Fibroblast of upper back skin (primary cell): ENCODE results near the gene CACNA1H.

Experiments
- DNase-seq: peaks from one replicate; pipeline ENCODE4 v3.0.0-alpha.2; 2013

CACNA1H gene

DNA sequence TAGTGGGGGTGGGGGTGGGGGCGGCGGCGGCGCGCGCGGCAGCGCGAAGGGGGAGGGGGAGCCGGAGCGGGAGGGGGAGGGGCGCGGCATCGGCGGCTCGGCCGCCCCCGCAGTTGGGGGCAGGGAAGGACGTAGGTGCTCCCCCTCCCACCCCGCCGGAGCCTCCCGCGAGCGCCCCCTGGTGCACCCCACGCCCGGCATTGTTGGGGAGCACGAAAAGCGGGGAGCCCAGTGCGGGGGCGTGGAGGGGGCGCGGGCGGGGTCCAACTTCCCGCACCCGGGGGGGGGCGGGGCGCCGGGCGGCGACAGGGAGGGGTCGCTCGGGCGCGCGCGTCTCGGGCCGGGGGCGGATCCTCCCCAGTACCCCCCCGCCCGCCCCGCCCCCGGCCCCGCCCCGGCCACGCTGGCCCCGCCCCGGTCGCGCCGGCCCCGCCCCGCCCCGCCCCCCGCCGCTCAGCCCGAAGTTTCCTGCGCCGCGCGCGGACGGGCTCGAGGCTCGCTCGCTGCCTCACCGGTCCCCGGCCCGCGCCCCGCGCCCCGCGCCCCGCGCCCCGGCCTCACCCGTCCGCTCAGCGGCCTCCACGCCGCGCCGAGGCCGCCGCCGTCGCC, at the start of gene CACNA1H:
Gene CACNA1H, plus strand, starts transcription at position 456 of the 609 bp plus-strand sequence. CDS start 632 bp downstream, outside the sequence.
- DNase-seq = no peak

DNA sequence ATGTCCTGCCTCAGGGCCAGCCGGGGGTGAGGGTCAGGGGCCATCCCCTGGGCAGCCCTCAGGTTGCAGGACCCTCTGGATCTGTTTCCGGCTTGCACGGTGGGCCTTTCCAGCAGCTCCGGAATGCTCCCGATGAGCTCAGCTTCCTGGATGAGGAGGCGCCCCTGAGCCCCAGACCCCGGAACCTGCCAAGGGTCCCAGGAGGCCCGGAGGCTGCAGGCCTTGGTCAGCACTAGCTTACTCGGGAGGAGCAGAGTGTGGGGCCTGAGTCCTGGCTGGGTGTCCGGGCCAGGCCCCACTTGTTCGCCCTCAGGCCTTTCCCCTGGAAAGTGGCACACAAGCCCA, 49.3 kb upstream of the CACNA1H start:
- no peak for DNase-seq

DNA sequence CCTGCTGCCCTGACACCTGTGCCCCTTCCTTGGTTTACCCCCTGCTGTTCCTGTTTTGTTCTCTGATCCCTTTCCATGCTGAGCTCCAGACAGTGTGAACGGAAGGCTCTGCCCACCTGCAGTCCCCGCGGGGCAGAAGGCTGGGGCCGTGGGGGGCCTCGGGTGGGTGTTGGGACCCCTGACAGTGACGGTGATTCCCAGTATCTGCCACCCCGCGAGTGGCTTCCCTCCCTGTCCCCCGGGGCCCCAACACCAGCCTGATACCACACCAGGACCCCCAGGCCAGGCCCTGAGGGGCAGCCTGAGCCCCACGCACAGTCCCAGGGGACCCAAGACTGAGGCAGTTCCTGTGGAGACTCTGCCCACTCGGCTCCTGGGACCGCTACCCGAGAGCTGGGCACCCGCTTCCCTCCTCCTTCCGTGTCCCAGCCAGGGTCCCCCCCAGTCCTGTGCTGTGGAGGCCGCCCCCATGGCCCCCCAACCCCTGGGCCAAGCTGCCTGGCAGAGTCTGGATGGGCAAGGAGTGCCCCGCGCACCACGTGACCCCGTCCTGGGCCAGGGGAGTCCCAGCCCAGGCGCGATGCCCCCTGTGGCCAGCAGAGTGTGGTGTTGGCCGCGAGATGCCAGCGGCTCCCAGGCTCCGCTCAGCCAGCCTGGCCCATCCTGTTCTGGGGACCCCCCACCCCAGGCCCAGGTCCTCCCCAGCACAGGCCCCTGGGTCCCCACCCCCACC, 46.9 kb upstream of the CACNA1H start:
- peak; percentile 37 for DNase-seq

DNA sequence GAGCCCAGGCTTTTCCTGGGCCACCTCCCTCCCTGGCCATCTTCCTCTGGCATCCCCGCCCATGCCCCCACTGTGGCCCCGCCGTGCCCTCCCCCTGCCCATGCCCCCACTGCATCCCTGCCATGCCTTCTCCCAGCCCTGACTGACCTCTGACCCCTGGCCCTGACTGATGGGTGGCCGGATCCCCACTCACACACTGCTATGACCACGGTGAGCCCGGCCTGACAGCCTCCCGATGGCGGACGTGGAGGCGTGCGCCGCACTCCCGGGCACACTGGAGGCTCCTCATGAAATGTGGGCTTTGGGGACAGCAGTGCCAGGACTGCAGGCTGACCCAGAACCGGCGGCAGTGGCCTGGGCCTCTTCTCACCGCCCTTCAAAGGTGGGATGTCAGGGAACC, 46.2 kb upstream of the CACNA1H start:
- DNase-seq = no peak

DNA sequence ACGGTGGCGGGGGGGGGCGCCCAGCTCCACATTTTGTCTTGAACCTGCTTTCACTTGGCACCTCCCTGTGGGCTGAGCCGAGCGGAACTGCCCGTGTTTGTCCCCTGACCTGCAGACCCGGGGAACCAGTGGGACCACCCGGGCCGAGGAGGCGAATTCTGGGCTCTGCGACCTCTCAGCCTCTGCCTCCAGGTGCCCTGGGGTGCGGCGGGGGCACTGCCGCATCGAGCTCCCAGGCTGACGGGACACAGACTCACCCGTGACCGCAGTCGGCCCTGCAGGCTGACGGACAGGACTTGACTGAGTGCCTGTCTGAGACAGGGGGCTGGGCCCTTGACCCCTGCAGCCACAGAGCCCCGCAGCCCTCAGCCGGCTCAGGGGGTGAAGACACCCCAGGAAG, 45.8 kb upstream of the CACNA1H start:
- DNase-seq = no peak

DNA sequence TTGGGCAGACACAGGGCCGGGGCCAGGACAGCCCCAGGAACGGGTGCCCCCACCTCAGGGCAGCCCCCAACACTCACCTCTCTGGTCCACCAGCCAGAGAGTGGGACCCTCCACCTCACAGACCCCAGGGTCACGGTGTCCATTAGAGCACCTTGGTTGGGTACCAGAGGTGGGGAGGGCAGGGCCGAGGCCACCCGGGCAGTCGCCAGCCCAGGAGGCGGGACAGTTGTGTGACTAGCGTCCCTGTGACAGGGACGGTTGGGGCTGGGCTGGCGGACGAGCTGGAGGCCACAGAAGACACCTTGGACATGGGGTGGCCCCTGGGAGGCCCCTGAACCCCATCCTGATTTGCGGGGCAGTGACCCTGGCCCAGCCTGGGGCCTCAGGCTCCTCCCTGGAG, 45.2 kb upstream of the CACNA1H start:
- no peak for DNase-seq

DNA sequence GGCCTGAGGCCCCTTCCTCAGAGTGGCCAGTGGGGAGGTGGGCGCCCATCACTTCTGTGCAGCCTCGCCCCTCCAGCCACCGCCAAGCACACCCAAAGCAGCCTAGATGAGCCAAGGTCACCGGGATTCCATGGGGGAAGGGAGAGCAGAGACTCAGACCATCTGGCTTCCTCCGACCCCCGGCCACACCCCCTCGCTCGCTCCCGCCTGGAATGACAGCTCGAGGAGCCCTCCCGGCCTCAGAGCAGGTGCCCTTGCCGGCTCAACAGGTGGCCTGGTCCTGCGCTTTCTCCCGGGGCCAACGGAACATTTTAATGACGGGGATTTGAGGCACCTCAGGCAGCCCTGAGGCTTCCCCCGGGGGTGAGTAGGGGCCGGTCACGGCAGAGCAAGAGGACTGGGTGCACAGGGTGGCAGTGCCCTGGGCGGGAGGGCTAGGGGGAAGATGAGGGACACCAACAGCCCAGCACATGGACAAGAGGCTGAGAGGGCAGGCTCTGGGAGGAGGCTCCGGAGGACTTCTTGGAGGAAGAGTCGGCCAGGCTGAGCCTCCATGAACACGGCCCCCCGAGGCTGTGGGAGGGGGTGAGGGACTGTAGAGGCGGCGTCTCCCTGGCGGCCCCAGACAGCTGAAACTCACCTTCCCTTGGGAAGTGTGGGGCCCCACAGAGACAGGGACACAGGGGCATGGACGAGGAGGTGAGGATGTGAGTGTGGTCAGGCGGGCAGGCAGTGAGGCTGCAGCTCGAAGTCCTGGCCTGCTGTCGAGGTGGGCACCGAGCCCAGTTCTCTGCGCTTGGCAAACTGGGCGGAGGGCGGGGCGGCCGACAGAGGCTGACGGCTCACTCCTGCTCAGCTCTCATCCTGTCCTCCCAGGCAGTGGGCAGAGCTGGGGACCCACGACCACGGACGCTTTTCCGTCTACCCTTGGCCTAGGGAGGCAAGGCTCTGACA, 44.3 kb upstream of the CACNA1H start:
- DNase-seq = no peak

DNA sequence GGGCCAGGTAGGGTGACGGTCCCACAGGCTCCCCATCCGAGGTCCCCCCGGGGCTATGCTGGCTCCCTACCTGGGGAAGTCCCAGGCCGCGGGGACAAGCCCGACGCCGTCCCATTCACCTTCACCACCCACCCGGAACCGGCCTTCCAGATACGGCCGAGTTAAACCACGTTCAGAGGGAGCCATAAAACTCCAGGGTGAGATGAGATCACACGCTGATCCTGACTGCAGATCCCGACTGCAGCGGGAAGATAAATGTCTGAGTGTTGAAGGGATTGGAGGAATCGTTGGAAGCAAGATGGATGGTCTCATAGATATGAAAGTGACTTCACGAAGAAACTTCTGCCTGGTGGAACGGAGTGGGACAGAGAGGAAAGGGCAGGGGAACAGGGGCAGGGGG, 43.3 kb upstream of the CACNA1H start:
- DNase-seq = no peak

DNA sequence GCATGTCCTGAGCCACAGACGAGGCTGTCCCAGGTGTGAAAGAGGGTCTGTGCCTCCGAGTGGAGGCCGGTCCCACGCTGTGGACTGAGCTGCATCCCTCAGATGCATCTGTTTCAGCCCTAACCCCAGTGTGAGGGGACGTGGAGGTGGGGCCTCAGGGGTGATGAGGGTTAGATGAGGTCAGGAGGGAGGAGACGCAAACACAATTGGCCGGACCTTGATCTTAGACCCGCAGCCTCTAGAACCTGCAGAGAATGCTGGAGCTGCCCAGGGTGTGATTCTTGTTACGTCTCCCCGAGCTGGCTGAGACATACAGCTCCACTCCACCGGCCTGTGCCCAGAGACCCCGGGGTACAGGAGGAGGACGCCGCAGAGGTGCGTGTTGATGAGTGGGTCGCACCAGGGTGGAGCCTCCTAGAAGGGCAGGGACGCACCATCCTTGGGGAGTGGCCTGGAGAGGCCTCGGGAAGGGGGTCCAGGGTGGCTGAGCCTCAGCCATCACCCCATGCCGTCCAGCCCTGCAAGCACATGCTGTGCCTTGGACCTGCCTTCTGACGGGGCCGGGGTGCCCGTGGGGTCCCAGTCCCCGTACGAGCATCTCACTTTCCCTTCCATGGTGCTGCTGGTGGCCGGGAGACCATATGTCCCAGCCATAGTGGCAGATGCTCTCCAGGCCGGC, 40.3 kb upstream of the CACNA1H start:
- DNase-seq = no peak

DNA sequence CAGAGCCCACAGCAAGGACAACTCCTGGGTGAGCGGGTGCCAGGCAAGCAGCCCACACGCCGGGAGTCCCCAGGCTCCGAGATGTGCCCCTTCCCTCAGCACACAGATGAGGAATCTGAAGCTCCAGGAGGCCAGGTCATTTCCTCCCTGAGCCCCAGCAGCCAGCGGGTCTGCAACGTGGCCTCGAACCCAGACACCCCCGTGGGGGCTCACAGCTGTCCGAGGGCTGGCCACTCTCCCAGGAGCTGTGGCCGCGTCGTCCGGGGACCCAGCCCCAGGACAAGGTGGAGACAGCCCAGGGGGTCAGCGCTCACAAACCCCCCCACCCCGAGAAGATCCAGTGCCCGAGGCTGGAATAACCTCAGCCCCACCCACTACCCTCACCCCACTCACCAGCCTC, 39.4 kb upstream of the CACNA1H start:
- DNase-seq = no peak

DNA sequence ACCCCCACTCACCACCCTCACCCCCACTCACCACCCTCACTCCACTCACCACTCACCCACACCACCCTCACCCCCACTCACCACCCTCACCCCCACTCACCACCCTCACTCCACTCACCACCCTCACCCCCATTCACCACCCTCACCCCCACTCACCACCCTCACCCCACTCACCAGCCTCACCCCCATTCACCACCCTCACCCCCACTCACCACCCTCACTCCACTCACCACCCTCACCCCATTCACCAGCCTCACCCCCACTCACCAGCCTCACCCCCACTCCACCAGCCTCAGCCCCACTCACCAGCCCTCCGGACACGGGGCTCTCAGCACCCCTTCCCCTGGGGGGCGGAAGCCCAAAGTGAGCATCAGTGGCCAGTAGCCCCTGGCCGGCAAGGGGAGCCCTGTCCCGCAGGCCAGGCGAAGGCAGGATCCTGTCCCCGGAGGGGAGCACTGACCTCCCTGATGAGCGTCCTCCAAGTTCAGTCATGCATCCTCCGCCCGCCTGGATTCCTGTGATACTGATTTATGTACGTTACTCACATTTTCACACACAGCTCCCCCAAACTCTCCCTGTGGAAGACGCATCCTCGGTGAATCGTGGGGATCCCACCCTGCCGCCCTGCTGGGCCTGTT, 38.9 kb upstream of the CACNA1H start:
- no peak for DNase-seq

DNA sequence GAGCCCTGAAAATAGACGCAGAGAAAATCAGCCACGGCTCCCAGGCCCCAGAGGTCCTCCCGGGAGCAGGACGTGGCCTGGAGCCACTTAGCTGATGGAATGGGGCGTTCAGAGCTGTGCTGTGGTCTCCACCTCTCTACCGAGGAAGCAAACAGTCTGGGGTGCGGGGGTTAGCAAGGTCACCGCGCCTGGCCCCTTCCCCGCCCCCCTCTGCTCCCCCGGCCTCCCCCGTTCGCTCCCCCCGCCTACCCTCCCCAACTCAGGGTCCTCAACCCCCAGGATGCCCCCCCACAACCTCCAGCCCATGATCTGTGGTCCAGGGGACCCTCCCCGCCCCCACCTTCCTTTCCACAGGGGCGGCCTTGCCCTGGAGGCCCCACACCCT, 36.2 kb upstream of the CACNA1H start:
- DNase-seq = no peak

DNA sequence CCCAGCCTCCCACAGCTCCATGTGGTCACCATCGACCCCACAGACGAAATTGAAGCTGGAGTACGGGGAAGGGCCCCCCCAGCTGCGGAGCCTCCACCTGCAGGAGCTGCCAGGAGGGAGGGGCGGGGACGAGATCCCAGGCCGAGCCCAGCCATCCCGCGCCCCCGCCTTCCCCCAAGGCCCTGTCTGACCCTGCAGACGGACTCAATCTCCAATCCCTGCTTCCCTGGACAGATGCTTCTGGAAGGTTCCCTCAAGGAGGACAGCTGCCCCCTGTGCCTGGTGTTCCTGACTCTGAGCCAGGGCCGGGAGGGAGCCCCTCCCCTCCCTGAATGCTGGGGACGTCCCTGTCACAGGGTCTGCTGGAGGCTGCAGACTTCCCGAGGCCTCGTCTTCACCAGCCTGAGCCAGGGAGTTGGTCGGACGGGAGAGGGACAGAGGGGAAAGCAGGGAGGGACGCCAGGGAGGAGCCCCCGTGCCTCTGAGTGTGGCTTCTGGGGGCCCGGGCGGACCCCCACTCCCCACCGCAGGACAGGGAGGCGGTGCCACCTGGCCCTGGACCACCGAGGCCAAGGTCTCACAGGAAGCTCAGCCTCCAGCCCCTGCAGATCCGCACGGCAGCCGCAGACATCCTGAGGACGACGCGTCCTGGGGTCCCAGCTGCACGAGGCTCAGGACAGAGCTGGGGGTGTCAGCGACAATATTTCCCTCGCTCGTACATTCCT, 35.6 kb upstream of the CACNA1H start:
- DNase-seq = no peak

DNA sequence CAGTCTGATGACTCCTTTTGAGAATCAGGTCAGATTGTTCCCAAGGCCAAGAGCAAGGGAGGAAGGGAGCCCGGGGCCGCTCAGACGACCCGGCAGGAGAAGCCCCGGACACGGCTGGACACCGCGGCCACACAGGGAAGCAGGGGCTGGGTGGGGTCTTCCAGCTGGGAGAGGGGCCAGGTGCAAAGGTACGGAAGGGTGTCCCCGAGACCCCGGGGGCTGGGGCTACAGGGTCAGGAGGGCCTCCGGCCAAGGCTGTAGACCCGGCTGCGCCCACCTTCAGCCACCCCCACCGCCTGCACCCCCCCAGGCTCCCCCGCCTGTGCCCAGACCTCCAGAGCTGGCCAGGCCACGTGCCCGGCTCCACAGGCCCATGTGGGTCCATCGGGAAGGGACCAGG, 35.0 kb upstream of the CACNA1H start:
- DNase-seq = no peak

DNA sequence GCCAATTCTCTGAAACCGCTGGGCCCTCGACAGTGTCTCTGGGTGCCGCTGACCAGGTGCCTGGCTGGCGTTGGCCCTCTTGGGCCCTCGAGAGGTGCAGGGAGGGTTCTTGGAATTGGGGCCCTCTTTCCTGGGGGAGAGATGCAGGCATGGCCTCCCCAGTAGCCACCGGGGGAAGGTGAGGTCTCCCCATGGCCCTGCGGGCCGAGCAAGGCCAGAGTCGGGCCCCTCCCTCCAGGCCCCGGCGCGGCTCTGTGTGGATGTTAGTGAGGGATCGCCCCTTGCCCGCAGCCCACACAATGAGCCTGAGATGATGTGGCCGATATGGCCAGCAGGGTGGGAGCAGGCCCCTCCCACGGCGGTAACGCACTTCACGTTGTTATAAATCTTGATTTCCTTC, 33.8 kb upstream of the CACNA1H start:
- DNase-seq = no peak

DNA sequence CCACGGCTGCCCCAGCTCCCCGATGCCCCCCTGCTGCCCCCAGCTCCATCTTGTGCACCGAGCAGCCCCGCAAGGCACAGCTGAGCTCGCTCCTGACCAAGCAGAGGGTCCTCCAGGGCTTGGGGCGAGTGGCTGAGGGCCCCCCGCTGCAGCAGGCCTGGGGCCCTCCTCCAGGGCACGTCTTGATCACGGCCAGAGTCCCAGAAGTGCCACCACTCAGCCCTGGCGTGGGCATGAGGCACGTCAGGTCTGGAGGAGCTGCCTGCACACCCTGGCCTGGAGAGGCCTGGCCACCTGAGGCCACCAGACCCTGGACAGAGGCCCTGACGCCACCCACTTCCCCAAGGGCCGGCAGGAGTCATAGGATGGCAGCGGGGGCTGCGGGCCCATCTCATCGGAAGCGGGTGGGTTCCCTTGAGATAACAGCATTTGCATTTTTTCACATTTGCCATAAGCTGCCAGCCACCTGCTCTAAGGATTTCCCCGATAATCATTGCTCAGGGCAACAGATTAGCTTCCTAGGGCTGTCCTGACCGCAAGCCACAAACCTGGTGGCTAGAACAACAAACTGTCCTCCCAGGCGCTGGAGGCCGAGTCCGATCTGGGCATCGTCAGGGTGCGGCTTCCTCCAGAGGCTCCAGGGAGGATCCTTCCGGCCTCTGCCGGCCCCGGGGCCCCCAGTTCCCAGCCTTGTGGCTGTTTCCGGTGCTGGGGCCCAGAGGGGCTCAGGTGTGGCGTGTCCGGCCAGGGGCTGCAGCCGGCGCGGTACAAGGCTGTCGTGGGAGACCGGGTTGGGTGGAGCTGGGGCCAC, 32.9 kb upstream of the CACNA1H start:
- DNase-seq = no peak

DNA sequence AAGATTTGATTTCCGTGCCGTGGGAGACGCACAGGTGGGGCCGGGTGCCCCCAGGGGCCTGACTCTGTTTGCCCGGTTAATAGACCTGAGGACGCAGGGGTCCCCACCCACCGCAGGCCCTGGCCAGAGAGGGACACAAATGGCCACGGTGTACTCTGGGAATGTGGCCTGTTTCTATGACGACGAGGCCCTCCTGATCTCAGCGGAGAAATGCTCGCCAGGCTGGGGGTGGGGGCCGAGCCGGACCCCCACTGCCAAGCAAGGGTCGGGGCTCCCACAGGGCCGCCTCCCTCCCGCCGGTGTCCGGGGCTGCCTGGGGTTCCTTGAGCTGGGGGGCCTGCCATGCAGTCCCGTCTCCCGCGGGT, 32.3 kb upstream of the CACNA1H start:
- no peak for DNase-seq

DNA sequence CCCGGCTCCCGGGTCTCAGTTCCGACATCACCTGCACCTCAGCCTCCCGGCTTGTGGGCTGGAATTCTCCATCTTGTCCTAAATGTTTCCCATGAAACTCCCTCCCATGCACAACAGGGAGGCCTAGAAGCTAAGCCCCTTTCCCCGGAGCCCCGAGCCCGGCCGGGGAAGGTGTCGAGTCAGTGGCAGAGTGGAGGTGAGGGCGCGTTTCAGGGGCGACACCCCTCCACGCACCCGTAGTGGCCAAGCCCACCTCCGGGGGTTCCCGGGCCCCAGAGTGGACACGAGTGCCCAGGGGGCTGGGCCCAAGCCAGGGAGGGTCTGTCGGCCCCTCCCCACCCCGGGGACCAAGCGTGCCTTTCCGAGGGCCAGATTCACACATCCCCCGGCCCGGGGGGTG, 31.9 kb upstream of the CACNA1H start:
- no peak for DNase-seq

DNA sequence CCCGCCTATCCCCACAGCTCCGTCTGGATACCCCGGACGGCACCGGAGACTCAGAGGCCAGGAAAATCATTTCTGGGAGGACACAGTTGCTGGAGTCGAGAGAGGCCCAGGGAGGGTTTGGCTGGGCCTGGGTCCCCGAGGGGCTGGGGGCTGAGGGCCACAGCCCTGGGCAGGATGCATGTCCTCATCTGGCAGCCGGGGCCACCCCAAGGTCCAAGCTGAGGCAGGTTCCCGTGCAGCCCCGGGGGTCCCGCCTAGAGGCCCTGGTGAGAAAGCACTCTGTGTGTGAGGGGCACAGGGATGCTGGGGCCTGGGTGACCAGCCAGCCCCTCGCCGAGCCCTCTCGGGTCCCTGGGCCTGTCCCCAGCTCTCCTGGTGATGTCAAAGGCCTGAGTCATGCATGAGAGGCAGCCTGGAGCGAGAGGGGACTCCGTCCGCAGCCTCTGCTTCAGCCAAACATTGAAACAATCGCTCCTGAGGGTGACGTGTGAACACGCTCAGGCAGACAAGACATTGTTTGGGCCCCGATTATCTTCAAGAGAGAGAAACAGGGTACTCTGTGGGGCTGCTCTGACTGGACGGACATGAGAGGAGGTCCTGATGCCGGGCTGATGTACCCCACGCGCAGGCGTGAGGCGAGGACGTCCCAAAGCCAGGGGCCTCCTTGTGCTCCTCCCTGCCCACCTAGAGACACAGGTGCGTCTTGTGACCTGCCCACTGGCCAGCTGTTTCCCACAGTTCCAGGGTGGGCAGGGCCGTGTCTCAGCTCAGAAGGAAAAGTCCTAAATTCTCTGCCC, 31.1 kb upstream of the CACNA1H start:
- no peak for DNase-seq

DNA sequence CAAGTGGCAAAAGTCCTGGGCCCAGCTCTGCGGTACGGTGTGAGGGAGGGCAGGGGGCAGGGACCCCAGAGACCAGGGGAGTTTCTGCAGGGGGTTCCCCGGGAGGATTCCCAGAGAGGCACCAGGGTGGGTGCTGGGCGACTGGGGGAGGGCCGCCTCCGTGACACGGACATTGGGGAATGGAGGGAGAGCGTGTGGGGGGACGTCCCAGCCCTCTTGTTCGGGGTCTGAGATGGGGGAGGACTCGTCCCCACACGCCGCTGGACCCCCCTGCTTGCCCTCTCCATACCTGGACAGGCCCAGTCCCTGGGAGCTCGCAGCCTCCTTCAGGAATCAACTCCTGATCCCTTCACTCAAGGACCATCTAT, 30.5 kb upstream of the CACNA1H start:
- DNase-seq = no peak
